Measurements from ENCODE around the gene NDUFB1. TPM values are rescaled to one million over a fixed set of nuclear protein-coding genes. Genes with fewer than 3 reads are reported as not detected.

NDUFB1 gene
- total and polyA plus RNA-seq, 2 of the 13 experiments (the other 11 are each of a cell fraction or from before 2014, with no cell fraction given) = 181 to 281 TPM

DNA sequence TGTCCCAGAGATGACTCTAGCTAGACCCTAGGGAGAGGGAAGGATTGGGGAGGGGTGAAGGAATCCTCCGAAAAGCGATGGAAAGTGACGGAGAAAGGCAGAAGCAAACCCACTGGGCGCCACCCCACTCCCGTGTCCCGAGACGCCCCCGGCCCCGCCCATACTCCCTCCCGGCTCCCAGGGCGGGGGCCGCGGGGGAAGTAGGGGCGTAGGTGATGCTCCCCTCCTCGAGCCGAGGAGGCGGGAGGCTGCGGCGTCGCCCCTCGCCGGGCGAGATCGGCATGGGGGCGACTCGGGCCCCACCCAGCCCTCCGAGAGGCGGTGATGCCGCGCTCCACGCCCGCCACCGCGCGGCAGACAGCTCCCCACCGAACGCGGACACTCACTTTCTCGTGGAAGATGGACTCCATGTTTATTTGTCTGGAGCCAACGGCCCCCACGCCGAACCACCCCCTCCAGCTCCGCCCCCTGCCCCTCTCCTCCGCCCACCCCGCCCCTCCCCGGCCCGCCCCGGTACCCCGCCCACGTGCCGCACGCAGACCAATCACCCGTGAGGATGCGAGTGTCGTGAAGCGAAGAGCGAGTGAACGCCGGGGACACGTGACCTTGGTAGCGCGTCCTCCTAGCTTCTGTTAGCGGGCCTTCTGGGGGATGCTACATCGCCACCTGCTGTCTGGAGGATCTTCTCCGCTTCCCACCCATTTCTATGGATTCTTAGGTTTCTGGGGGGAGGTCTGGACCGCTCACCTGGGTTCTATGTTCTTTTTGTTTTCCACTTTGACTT is 15.2 kb downstream of the NDUFB1 start, which contains the start of gene ATXN3:
TSS of gene ATXN3 (minus strand) at position 440 of the 784 bp plus-strand sequence. CDS start at position 410, 30 bp downstream.
- in situ Hi-C loops (cut with HindIII; ENCODE audit: extremely low pct_ligation_motif_present, low pct_unique_long_range_greater_than_20kb) = loop anchor here (5.0 kb wide), 1 partner anchor 64 kb away; the partner anchor contains the start of gene TRIP11
- TF ChIP-seq, protein P1, sequence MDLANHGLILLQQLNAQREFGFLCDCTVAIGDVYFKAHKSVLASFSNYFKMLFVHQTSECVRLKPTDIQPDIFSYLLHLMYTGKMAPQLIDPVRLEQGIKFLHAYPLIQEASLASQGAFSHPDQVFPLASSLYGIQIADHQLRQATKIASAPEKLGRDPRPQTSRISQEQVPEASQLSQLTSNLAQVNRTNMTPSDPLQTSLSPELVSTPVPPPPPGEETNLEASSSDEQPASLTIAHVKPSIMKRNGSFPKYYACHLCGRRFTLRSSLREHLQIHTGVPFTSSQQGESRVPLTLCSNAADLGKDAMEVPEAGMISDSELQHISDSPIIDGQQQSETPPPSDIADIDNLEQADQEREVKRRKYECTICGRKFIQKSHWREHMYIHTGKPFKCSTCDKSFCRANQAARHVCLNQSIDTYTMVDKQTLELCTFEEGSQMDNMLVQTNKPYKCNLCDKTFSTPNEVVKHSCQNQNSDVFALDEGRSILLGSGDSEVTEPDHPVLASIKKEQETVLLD (CRISPR knock-in tag; IDR thresholded peaks at IDR 0.05; ENCODE audit: low read depth) = no peak
- TF ChIP-seq, protein P2, sequence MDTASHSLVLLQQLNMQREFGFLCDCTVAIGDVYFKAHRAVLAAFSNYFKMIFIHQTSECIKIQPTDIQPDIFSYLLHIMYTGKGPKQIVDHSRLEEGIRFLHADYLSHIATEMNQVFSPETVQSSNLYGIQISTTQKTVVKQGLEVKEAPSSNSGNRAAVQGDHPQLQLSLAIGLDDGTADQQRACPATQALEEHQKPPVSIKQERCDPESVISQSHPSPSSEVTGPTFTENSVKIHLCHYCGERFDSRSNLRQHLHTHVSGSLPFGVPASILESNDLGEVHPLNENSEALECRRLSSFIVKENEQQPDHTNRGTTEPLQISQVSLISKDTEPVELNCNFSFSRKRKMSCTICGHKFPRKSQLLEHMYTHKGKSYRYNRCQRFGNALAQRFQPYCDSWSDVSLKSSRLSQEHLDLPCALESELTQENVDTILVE (CRISPR knock-in tag; IDR thresholded peaks at IDR 0.05) = peak; percentile 51
- TF ChIP-seq, protein P3, sequence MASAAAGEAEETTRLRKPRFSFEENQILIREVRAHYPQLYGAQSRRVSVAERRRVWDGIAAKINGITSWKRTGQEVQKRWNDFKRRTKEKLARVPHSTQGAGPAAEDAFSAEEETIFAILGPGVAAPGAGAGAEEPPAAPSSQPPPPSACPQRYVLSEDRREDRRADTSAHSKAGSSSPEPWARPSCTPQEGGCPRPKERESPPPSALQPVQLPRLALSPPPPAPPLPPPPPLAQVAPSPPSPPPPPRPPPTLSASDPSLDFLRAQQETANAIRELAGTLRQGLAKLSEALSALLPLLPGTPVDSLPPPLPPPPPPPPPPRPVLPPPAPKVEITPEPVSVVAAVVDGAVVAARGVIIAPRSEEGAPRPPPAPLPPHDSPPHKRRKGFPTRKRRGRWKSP (CRISPR knock-in tag; IDR thresholded peaks at IDR 0.05) = no peak
- TF ChIP-seq ZNF24 (IDR thresholded peaks at IDR 0.05) = no peak
- no peak for TF ChIP-seq SNAI1 (CRISPR knock-in tag; IDR thresholded peaks at IDR 0.05; ENCODE audit: borderline replicate concordance)
- TF ChIP-seq ZSCAN30 (CRISPR knock-in tag; IDR thresholded peaks at IDR 0.05) = no peak
- TF ChIP-seq ZBTB20 (CRISPR knock-in tag; IDR thresholded peaks at IDR 0.05; ENCODE audit: borderline replicate concordance, low read depth) = no peak
- no peak for TF ChIP-seq FOXK2 (IDR thresholded peaks at IDR 0.05)
- TF ChIP-seq, protein P4, sequence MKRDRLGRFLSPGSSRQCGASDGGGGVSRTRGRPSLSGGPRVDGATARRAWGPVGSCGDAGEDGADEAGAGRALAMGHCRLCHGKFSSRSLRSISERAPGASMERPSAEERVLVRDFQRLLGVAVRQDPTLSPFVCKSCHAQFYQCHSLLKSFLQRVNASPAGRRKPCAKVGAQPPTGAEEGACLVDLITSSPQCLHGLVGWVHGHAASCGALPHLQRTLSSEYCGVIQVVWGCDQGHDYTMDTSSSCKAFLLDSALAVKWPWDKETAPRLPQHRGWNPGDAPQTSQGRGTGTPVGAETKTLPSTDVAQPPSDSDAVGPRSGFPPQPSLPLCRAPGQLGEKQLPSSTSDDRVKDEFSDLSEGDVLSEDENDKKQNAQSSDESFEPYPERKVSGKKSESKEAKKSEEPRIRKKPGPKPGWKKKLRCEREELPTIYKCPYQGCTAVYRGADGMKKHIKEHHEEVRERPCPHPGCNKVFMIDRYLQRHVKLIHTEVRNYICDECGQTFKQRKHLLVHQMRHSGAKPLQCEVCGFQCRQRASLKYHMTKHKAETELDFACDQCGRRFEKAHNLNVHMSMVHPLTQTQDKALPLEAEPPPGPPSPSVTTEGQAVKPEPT (CRISPR knock-in tag; IDR thresholded peaks at IDR 0.05; ENCODE audit: low read depth) = no peak
- TF ChIP-seq ZBTB8A (CRISPR knock-in tag; IDR thresholded peaks at IDR 0.05; ENCODE audit: borderline replicate concordance, low read depth) = no peak
- TF ChIP-seq U2AF2 (IDR thresholded peaks at IDR 0.05; ENCODE audit: low read depth, low read length) = no peak
- peak; percentile 26; the same call in 1 of the 2 replicates for TF ChIP-seq TARDBP (CRISPR knock-in tag; IDR thresholded peaks at IDR 0.05)
- TF ChIP-seq TEAD3 (CRISPR knock-in tag; optimal IDR thresholded peaks at IDR 0.05; ENCODE audit: borderline replicate concordance) = peak; percentile 15
- peak; percentile 60; the same call in 1 of the 2 replicates for TF ChIP-seq ZSCAN25 (CRISPR knock-in tag; IDR thresholded peaks at IDR 0.05)
- TF ChIP-seq, protein P5, sequence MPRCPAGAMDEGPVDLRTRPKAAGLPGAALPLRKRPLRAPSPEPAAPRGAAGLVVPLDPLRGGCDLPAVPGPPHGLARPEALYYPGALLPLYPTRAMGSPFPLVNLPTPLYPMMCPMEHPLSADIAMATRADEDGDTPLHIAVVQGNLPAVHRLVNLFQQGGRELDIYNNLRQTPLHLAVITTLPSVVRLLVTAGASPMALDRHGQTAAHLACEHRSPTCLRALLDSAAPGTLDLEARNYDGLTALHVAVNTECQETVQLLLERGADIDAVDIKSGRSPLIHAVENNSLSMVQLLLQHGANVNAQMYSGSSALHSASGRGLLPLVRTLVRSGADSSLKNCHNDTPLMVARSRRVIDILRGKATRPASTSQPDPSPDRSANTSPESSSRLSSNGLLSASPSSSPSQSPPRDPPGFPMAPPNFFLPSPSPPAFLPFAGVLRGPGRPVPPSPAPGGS (CRISPR knock-in tag; IDR thresholded peaks at IDR 0.05) = no peak
- no peak for TF ChIP-seq ZNF367 (CRISPR knock-in tag; IDR thresholded peaks at IDR 0.05; ENCODE audit: borderline replicate concordance)
- no peak for TF ChIP-seq ZBTB21 (CRISPR knock-in tag; IDR thresholded peaks at IDR 0.05)

More for the DNA sequence above, 15.2 kb downstream of the NDUFB1 start, which contains the start of gene ATXN3:
- WGBS (ENCODE audit: low lambda C conversion rate) = 3% methylated on average over 24 of the region's 66 CpGs
- Histone ChIP-seq H3K4me1 (ENCODE audit: insufficient read depth, low read length) (peaks cover 59% of the 10 kb centered on the region), H2AFZ (ENCODE audit: low read length) (peak within 1 kb of the TSS; percentile 45), H3K27me3 (ENCODE audit: control insufficient read depth in 1 of 2, insufficient read depth in 2 of 2, low read length in 2 of 2) (no peaks in the 10 kb centered on the region; a peak in 1 of 5 replicates), H3K4me3 (replicated peaks in 1 of 3; ENCODE audit: insufficient read depth in 1 of 3, low read depth in 2 of 3, low read length in 3 of 3) (peak within 1 kb of the TSS; percentile 81 to 91 (median 90)), H3K36me3 (replicated peaks in 1 of 2; ENCODE audit: control insufficient read depth in 1 of 2, insufficient read depth in 2 of 2, low read length in 2 of 2) (no peaks in the 10 kb centered on the region), H3K27ac (ENCODE audit: extremely low read length, insufficient read depth, low read length) (peak within 1 kb of the TSS; percentile 64), H3K9ac (ENCODE audit: insufficient read depth, low read depth, low read length) (peak within 1 kb of the TSS; percentile 69), H4K20me1 (ENCODE audit: insufficient read depth, low read length) (0 out of 2 replicates have a peak, but pooled peaks cover 5% of the 10 kb centered on the region), H3K79me2 (ENCODE audit: insufficient read depth, low read length) (peaks cover 38% of the 10 kb centered on the region), H3K4me2 (ENCODE audit: low read depth, low read length) (peak within 1 kb of the TSS; percentile 84), H3K9me3 (ENCODE audit: low read length) (no peaks in the 10 kb centered on the region)
- ATAC-seq (peak; percentile 89), FAIRE-seq (peak; percentile 94), DNase-seq (ENCODE audit: low spot score) (peak; percentile 96)
- ChIA-PET CTCF (ENCODE audit: low intra/inter-chr PET ratio, low total read pairs) (no interaction called here), POLR2A (interaction anchor here (0.7 to 4.3 kb wide), 11 partner anchors 9 to 688 kb away, joined by 3 to 93 read pairs (median 4); partner anchors contain the start of genes CPSF2, GOLGA5, NDUFB1 and PPP4R3A)
- no TSS peak for BruUV-seq (replicated peaks)
- intact Hi-C loops (cut with micrococcal nuclease; ENCODE audit: unreplicated experiment) = loop anchor here (1.0 to 5.0 kb wide), 2 partner anchors 66 to 1044 kb away; partner anchors contain the start of genes RPS6KA5 and TRIP11

Measured in HepG2 (cell line).